Naive thymus-derived CD8-positive, alpha-beta T cell (primary cell): Measurements from ENCODE around the gene PBRM1. TPM values are rescaled to one million over a fixed set of nuclear protein-coding genes. Genes with fewer than 3 reads are reported as not detected.

Experiments
- ATAC-seq, 2 donors: fragments of 150-1000 bp; cut with Tn5 transposase in 1 of 2; sonication (Bioruptor Pico), chemical (Tn5 transposase) in 1 of 2; 1 replicate in 1 of 2; 2 replicates in 1 of 2; pipeline ENCODE4 v1.10.0; 2021; ENCODE audit warnings: mild to moderate bottlenecking in 2 of 2, moderate library complexity in 2 of 2
- POLR2A ChIA-PET: fragments of 350-600 bp; sonication (Branson Sonifier 250); formaldehyde crosslinking; loops from one replicate; lab custom pipeline; 2021; ENCODE audit warnings: antibody characterized with exemption; lab: Charles Lee
- DNase-seq, 10 donors: peaks; one replicate each; pipeline versions ENCODE4 v3.0.0 to v3.0.0-alpha.2; 2020 to 2022
- H3K27ac Mint-ChIP-seq, 10 donors: one replicate each; pipeline ENCODE4 v1.8.0; 2020 to 2022; ENCODE audit warnings: mild to moderate bottlenecking in 10 of 10, mixed read lengths in 10 of 10, moderate library complexity in 4 of 10, inconsistent platforms in 1 of 10
- H3K27me3 Mint-ChIP-seq, 5 donors: one replicate each; pipeline ENCODE4 v1.8.0; 2021 to 2022; ENCODE audit warnings: mixed read lengths in 5 of 5
- H3K36me3 Mint-ChIP-seq, 3 donors: one replicate each; pipeline ENCODE4 v1.8.0; 2020 to 2022; ENCODE audit warnings: mixed read lengths in 3 of 3, mild to moderate bottlenecking in 2 of 3, inconsistent platforms in 1 of 3
- H3K4me1 Mint-ChIP-seq, 4 donors: one replicate each; pipeline ENCODE4 v1.8.0; 2021 to 2022; ENCODE audit warnings: mixed read lengths in 4 of 4
- H3K4me3 Mint-ChIP-seq, 10 donors: one replicate each; pipeline ENCODE4 v1.8.0; 2020 to 2022; ENCODE audit warnings: mild to moderate bottlenecking in 10 of 10, mixed read lengths in 10 of 10, moderate library complexity in 6 of 10, inconsistent platforms in 1 of 10
- H3K9me3 Mint-ChIP-seq, 9 donors: one replicate each; pipeline ENCODE4 v1.8.0; 2020 to 2022; ENCODE audit warnings: mixed read lengths in 9 of 9, mild to moderate bottlenecking in 3 of 9, inconsistent platforms in 1 of 9, moderate library complexity in 1 of 9
- polyA plus RNA-seq, 3 donors: library from polyadenylated mRNA; unstranded; fragments of 300-500 nt; fragmentation: Illumina TruSeq; gene quantifications; one replicate each; pipeline ENCODE4 v1.2.3, GENCODE V29; 2021
- total RNA-seq, 8 experiments: library from RNA in 2 of 8; stranded (reverse) in 2 of 8; gene quantifications; one replicate each; pipeline ENCODE4 v1.2.3 and lab custom pipeline; 2021 to 2026

PBRM1 gene
- total and polyA plus RNA-seq, 5 experiments from 2014 or later = 66.0 to 81.4 (median 72.9) TPM

GRCh38 chr3:52697632-52697965 is 11.9 kb upstream of the PBRM1 start:
- DNase-seq (no peak), ATAC-seq (no peak)
- H3K27me3 Mint-ChIP-seq = no peaks in the 10 kb centered on the region
- H3K36me3 Mint-ChIP-seq = peaks cover 0 to 59% (median 2%) of the 10 kb centered on the region in 3 donors
- peak overlapping the region in 8 of 10 donors; percentile 8 to 82 (median 62) for H3K27ac Mint-ChIP-seq
- H3K9me3 Mint-ChIP-seq = no peaks in the 10 kb centered on the region
- POLR2A ChIA-PET = interaction anchor here (3.9 kb wide), 1 partner anchor 8 kb away, joined by 19 read pairs; the partner anchor contains the start of genes GLT8D1 and SPCS1
- H3K4me1 Mint-ChIP-seq = peaks cover 5 to 14% (median 9%) of the 10 kb centered on the region in 4 donors
- H3K4me3 Mint-ChIP-seq = no peak overlapping the region

- POLR2A ChIA-PET = interaction anchor here (3.9 kb wide), 1 partner anchor 8 kb away, joined by 19 read pairs; the partner anchor contains the start of genes GLT8D1 and SPCS1
Observed at GRCh38 chr3:52696830-52697631, 11.3 kb upstream of the PBRM1 start.

GRCh38 chr3:52695798-52696671 is 10.3 kb upstream of the PBRM1 start:
- no peak for ATAC-seq
- Mint-ChIP-seq H3K4me3 (no peak overlapping the region), H3K36me3 (peaks cover 0 to 75% (median 2%) of the 10 kb centered on the region in 3 donors), H3K4me1 (peaks cover 5 to 15% (median 8%) of the 10 kb centered on the region in 4 donors), H3K27ac (peak overlapping the region in 2 of 10 donors; percentile 24 to 46), H3K9me3 (no peaks in the 10 kb centered on the region), H3K27me3 (no peaks in the 10 kb centered on the region)
- no peak for DNase-seq
- POLR2A ChIA-PET = interaction anchor here (3.9 kb wide), 1 partner anchor 9 kb away, joined by 19 read pairs; the partner anchor contains the start of genes GLT8D1 and SPCS1

More at GRCh38 chr3:52696830-52697631, 11.3 kb upstream of the PBRM1 start:
- H3K27ac Mint-ChIP-seq = peak overlapping the region in 6 of 10 donors; percentile 8 to 82 (median 59)
- H3K9me3 Mint-ChIP-seq = no peaks in the 10 kb centered on the region
- ATAC-seq (no peak), DNase-seq (no peak)
- H3K4me1 Mint-ChIP-seq = peaks cover 5 to 15% (median 8%) of the 10 kb centered on the region in 4 donors
- H3K4me3 Mint-ChIP-seq = no peak overlapping the region
- H3K36me3 Mint-ChIP-seq = peaks cover 0 to 65% (median 2%) of the 10 kb centered on the region in 3 donors
- H3K27me3 Mint-ChIP-seq = no peaks in the 10 kb centered on the region

DNA sequence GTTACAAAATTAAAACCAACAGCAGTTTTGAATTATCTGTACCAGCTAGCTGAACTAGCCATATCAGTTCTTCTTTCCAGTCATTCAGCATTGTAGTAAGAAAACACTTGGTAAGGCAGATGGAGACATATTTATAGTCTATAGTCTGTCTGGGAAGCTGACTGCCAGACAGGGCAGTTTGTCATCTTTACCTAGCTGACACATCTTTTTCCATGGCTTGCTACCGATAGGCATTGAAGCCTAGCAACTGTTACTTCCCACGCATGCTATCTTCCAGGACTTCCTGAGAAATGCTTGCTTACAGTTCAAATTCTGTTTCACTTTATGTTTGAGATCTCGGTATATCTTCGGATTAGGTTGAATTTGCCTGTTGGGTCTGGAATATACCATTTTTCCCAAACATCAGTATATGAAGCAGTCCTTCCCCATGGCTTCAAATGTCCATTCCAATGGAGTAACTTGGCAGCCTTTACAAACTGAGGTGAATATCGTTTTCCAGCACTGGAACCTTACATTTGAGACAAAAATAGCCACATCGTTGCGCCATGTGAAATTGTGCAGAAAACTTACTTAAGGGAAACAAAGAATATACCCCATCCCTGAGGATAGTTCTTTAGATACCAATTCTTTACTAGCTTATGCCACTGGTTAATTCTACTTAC is 8.9 kb upstream of the PBRM1 start:
- H3K27ac Mint-ChIP-seq = peak overlapping the region in 2 of 10 donors; percentile 7 to 17
- no peaks in the 10 kb centered on the region for H3K27me3 Mint-ChIP-seq
- no peak overlapping the region for H3K4me3 Mint-ChIP-seq
- POLR2A ChIA-PET = interaction anchor here (3.9 kb wide), 1 partner anchor 11 kb away, joined by 19 read pairs; the partner anchor contains the start of genes GLT8D1 and SPCS1
- ATAC-seq (no peak), DNase-seq (no peak)
- H3K36me3 Mint-ChIP-seq = peaks cover 0 to 83% (median 7%) of the 10 kb centered on the region in 3 donors
- peaks cover 7 to 20% (median 10%) of the 10 kb centered on the region in 4 donors for H3K4me1 Mint-ChIP-seq
- H3K9me3 Mint-ChIP-seq = no peaks in the 10 kb centered on the region

DNA sequence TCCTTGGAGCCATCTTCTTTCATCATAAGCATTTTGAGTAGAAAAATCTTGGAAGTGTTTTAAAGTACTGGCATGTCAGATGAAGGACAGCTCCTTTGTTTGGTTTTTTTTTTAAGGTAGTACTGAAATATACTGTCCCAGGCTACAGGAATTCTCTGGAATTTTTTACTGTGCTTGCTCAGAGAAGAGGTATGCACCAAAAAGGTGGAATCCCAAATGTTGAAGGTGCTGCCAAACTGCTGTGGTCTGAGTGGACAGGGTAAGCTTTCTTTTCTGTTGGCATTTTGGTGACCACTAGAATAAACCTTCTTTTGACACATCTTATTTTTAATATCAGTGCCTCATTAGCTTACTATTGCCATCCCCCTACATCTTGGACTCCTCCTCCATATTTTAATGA is 7.4 kb upstream of the PBRM1 start:
- no peak overlapping the region for H3K4me3 Mint-ChIP-seq
- DNase-seq (no peak), ATAC-seq (no peak)
- H3K4me1 Mint-ChIP-seq = peaks cover 9 to 20% (median 14%) of the 10 kb centered on the region in 4 donors
- H3K9me3 Mint-ChIP-seq = no peaks in the 10 kb centered on the region
- peaks cover 0 to 96% (median 19%) of the 10 kb centered on the region in 3 donors for H3K36me3 Mint-ChIP-seq
- no peaks in the 10 kb centered on the region for H3K27me3 Mint-ChIP-seq
- peak overlapping the region in 6 of 10 donors; percentile 43 to 79 (median 48) for H3K27ac Mint-ChIP-seq
- POLR2A ChIA-PET = interaction anchor here (1.3 to 1.8 kb wide), 2 partner anchors 9 to 12 kb away, joined by 4 to 10 read pairs; partner anchors contain the start of genes GLT8D1 and SPCS1

DNA sequence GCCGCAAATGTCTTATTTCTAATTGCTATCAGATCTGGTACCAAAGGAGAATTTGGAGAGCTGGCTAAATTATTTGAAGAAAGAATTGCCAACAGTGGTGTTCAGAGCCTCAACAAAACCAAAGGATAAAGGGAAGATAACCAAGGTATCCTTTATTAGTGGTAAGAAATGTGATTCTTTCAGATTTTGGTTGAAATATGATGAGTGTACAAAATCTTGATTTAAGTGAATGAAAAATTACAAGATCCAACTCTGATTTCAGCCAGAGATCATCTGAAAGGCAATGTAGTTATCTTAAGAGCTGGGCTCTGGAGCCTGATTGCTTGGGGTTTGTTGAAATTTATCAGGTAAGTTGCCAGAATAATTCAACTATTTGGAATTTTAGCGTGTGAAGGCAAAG is 4.8 kb upstream of the PBRM1 start:
- Mint-ChIP-seq H3K9me3 (no peaks in the 10 kb centered on the region), H3K27me3 (no peaks in the 10 kb centered on the region), H3K4me1 (peaks cover 19 to 31% (median 30%) of the 10 kb centered on the region in 4 donors), H3K36me3 (peaks cover 0 to 92% (median 24%) of the 10 kb centered on the region in 3 donors), H3K4me3 (no peak overlapping the region), H3K27ac (peak overlapping the region in 3 of 10 donors; percentile 13 to 46 (median 24))
- DNase-seq (no peak), ATAC-seq (no peak)
- POLR2A ChIA-PET = interaction anchor here (1.8 kb wide), 1 partner anchor 15 kb away, joined by 6 read pairs; the partner anchor contains the start of genes GLT8D1 and SPCS1

DNA sequence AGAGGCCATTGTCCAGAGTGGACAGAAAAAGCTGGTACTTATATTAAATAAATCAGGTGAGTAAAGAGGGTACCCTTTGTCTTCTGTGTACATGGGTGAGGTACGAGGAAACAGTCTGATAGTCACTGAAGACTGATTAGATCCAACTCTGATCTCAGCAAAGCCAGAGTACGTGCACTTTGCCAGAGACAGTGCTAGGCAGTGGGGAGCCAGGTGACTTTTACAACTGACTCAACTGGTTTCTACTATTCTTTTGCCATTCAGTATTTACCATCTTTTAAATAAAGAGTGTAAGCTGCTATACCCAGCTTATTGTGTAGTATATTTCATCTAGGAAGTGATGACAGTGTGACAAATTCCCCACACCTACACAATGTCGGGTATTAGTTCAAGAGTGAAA is 3.4 kb upstream of the PBRM1 start:
- Mint-ChIP-seq H3K27ac (peak overlapping the region in 5 of 10 donors; percentile 23 to 61 (median 52)), H3K9me3 (no peaks in the 10 kb centered on the region), H3K36me3 (peaks cover 0 to 78% (median 24%) of the 10 kb centered on the region in 3 donors), H3K4me3 (no peak overlapping the region), H3K4me1 (peaks cover 24 to 41% (median 39%) of the 10 kb centered on the region in 4 donors), H3K27me3 (no peaks in the 10 kb centered on the region)
- ATAC-seq (no peak), DNase-seq (no peak)
- POLR2A ChIA-PET = interaction anchor here (4.8 kb wide), 1 partner anchor 16 kb away, joined by 33 read pairs; the partner anchor contains the start of genes GLT8D1 and SPCS1

DNA sequence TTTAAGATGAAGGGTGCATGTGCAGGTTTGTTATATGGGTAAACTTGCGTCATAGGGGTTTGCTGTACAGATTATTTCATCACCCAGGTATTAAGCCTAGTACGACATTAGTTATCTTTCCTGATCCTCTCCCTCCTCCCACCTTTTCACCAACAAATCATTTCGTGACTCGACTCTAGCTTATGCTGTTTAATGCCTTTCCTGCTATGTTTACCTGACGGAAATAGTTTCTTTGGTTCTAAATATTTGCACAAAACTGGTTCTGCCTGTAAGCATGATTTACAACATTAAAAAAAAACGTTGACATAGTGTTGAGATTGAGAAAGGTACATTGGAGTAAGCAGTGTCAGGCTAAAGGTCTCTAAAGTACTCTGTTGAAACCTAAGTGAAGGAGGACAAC is 2.6 kb upstream of the PBRM1 start:
- Mint-ChIP-seq H3K4me3 (peak overlapping the region in 4 of 10 donors; percentile 21 to 41 (median 26)), H3K4me1 (peaks cover 20 to 50% (median 39%) of the 10 kb centered on the region in 4 donors), H3K9me3 (no peaks in the 10 kb centered on the region), H3K36me3 (peaks cover 0 to 69% (median 24%) of the 10 kb centered on the region in 3 donors), H3K27me3 (no peaks in the 10 kb centered on the region), H3K27ac (peak overlapping the region in 6 of 10 donors; percentile 48 to 74 (median 62))
- DNase-seq (no peak), ATAC-seq (no peak)
- POLR2A ChIA-PET = interaction anchor here (4.8 kb wide), 1 partner anchor 16 kb away, joined by 33 read pairs; the partner anchor contains the start of genes GLT8D1 and SPCS1

DNA sequence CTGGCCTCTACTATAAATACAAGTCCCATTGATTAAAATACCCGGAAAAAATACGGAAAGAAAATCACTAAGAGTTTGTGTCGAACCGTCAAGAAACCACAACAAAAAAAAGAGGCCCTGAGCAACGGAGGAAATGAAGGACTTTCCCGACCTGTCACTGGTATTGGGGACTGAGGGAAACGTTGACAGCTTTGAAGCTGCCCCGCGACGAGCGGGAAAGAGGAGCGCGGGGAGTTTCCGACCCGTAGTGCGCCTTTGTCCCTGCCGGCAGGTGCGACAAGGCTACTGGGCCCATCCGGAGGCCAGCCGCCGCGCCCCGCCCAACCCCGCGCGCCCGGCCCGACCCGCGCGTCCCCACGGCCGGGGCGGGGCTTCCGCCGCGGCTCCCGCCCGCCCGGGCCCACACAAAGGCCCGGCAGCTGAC is 416 bp downstream of the PBRM1 start:
- POLR2A ChIA-PET = interaction anchor here (4.8 kb wide), 1 partner anchor 19 kb away, joined by 33 read pairs; the partner anchor contains the start of genes GLT8D1 and SPCS1
- peak overlapping the region; percentile 86 to 98 (median 94) for H3K27ac Mint-ChIP-seq
- peaks cover 25 to 68% (median 49%) of the 10 kb centered on the region in 4 donors for H3K4me1 Mint-ChIP-seq
- ATAC-seq (peak; percentile 69 to 74), DNase-seq (peak in 9 of 10 donors; percentile 52 to 82 (median 67))
- no peaks in the 10 kb centered on the region for H3K9me3 Mint-ChIP-seq
- peaks cover 0 to 56% (median 19%) of the 10 kb centered on the region in 3 donors for H3K36me3 Mint-ChIP-seq
- no peaks in the 10 kb centered on the region for H3K27me3 Mint-ChIP-seq
- H3K4me3 Mint-ChIP-seq = peak overlapping the region; percentile 85 to 94 (median 90)

- Mint-ChIP-seq H3K4me3 (peak overlapping the region in 8 of 10 donors; percentile 12 to 94 (median 86)), H3K27ac (peak overlapping the region in 9 of 10 donors; percentile 40 to 98 (median 92)), H3K9me3 (no peaks in the 10 kb centered on the region), H3K4me1 (peaks cover 25 to 78% (median 57%) of the 10 kb centered on the region in 4 donors), H3K36me3 (peaks cover 1 to 56% (median 12%) of the 10 kb centered on the region in 3 donors), H3K27me3 (no peaks in the 10 kb centered on the region)
- DNase-seq (no peak), ATAC-seq (no peak)
- POLR2A ChIA-PET = interaction anchor here (0.6 to 4.8 kb wide), 2 partner anchors 21 to 272 kb away, joined by 4 to 33 read pairs; partner anchors contain the start of genes GLT8D1 and SPCS1
Observed at GRCh38 chr3:52684184-52684583, 1.5 kb downstream of the PBRM1 start.

DNA sequence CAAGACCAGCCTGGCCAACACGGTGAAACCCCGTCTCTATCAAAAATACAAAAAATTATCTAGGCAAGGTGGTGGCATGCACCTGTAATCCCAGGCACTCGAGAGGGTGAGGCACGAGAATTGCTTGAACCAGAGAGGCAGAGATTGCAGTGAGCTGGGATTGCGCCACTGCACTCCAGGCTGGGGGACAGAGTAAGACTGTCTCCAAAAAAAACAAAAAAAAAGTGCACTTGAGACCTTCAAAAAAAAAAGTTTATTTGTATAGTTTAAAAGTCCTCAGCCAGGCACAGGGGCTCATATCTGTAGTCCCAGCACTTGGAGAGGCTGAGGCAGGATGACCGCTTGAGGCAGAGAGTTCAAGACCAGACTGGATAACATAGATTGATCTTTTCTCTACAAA is 2.1 kb downstream of the PBRM1 start:
- no peaks in the 10 kb centered on the region for H3K27me3 Mint-ChIP-seq
- H3K27ac Mint-ChIP-seq = peak overlapping the region in 6 of 10 donors; percentile 28 to 97 (median 60)
- peaks cover 5 to 56% (median 12%) of the 10 kb centered on the region in 3 donors for H3K36me3 Mint-ChIP-seq
- POLR2A ChIA-PET = interaction anchor here (0.6 kb wide), 1 partner anchor 271 kb away, joined by 4 read pairs; no protein-coding TSS in a partner anchor
- DNase-seq (no peak), ATAC-seq (no peak)
- H3K9me3 Mint-ChIP-seq = no peaks in the 10 kb centered on the region
- peak overlapping the region in 3 of 10 donors; percentile 13 to 58 (median 38) for H3K4me3 Mint-ChIP-seq
- H3K4me1 Mint-ChIP-seq = peaks cover 27 to 79% (median 61%) of the 10 kb centered on the region in 4 donors
